ENCODE data around the gene OR12D1.

The OR12D1 gene

DNA sequence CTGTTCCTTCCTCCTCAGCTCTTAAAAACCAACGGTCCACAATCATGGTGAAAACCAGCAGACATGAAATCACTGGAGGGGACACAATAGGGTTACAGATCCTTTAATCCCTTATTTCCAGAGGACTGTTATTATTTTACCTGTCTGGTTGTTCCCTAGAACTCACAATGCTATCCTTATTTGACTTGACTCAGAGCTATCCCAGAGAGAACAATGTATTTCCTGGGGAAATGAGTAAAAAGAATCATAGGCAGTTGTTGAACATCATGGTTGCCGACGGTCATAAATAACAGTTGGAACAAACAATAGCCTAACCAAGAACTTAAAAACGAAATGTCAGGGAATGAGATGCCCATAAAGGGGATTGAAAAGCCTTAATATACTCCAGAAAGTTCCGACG, 51.5 kb downstream of the OR12D1 start:
- no peak for DNase-seq
